ENCODE results near the gene ZNF813.

The ZNF813 gene

GRCh38 chr19:53518121-53518520 lies 50.6 kb downstream of the ZNF813 start:
- Histone ChIP-seq H3K27ac (no peak overlapping the region), H3K4me3 (no peak overlapping the region)
- no peak for DNase-seq (ENCODE audit: low spot score)
- TF ChIP-seq CTCF (IDR thresholded peaks at IDR 0.05) = no peak

GRCh38 chr19:53518716-53519115 lies 51.2 kb downstream of the ZNF813 start:
- no peak for DNase-seq (ENCODE audit: low spot score)
- TF ChIP-seq CTCF (IDR thresholded peaks at IDR 0.05) = no peak
- Histone ChIP-seq H3K27ac (no peak overlapping the region), H3K4me3 (no peak overlapping the region)

- H3K4me3 ChIP-seq = no peak overlapping the region
- peak overlapping the region in 1 of 2 donors; percentile 89 for H3K27ac ChIP-seq
- TF ChIP-seq CTCF (IDR thresholded peaks at IDR 0.05) = no peak
- DNase-seq (ENCODE audit: low spot score) = no peak
These were observed 51.9 kb downstream of the ZNF813 start for GRCh38 chr19:53519446-53519845.

GRCh38 chr19:53520163-53520546 lies 52.6 kb downstream of the ZNF813 start:
- Histone ChIP-seq H3K4me3 (peak overlapping the region; percentile 63), H3K27ac (peak overlapping the region; percentile 69 to 89)
- no peak for DNase-seq (ENCODE audit: low spot score)
- no peak for TF ChIP-seq CTCF (IDR thresholded peaks at IDR 0.05)

GRCh38 chr19:53520547-53521372 lies 53.2 kb downstream of the ZNF813 start:
- Histone ChIP-seq H3K27ac (peak overlapping the region; percentile 69 to 89), H3K4me3 (peak overlapping the region; percentile 63)
- TF ChIP-seq CTCF (IDR thresholded peaks at IDR 0.05) = no peak
- peak; percentile 98 for DNase-seq (ENCODE audit: low spot score)

GRCh38 chr19:53521373-53522202 lies 54.1 kb downstream of the ZNF813 start:
- peak overlapping the region; percentile 63 for H3K4me3 ChIP-seq
- H3K27ac ChIP-seq = peak overlapping the region in 1 of 2 donors; percentile 89
- DNase-seq (ENCODE audit: low spot score) = no peak
- TF ChIP-seq CTCF (IDR thresholded peaks at IDR 0.05) = no peak
